NCI-H2227 treated with DMSO at 0.1 percent for 48 hours (cell line): ENCODE results near the gene GJB2.

Experiments
- DNase-seq: peaks from one replicate; lab custom pipeline; 2025; lab: John Stamatoyannopoulos, UW

Gene GJB2

DNA sequence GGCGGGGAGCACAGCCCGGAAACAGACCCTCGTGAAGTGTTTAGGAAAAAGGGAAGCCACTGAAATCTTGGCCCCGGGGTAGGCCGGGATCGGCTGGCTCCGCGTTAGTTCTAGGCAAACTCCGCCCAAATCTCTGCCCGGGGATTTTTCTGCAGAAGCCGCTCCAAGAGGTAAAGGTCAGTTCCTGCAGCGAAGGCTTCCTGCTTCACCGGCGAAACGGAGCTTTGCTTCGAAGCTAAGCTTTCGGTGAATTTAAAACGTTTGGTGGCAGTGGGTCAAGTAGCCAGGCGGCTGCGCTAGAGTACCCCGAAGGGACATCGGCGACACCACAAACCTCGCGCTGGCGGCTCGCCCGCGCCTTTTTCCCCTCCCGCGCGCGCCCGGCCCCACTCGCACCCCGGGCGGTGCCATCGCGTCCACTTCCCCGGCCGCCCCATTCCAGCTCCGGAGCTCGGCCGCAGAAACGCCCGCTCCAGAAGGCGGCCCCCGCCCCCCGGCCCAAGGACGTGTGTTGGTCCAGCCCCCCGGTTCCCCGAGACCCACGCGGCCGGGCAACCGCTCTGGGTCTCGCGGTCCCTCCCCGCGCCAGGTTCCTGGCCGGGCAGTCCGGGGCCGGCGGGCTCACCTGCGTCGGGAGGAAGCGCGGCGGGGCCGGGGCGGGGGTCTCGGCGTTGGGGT, 441 bp downstream of the GJB2 start:
- no peak for DNase-seq

DNA sequence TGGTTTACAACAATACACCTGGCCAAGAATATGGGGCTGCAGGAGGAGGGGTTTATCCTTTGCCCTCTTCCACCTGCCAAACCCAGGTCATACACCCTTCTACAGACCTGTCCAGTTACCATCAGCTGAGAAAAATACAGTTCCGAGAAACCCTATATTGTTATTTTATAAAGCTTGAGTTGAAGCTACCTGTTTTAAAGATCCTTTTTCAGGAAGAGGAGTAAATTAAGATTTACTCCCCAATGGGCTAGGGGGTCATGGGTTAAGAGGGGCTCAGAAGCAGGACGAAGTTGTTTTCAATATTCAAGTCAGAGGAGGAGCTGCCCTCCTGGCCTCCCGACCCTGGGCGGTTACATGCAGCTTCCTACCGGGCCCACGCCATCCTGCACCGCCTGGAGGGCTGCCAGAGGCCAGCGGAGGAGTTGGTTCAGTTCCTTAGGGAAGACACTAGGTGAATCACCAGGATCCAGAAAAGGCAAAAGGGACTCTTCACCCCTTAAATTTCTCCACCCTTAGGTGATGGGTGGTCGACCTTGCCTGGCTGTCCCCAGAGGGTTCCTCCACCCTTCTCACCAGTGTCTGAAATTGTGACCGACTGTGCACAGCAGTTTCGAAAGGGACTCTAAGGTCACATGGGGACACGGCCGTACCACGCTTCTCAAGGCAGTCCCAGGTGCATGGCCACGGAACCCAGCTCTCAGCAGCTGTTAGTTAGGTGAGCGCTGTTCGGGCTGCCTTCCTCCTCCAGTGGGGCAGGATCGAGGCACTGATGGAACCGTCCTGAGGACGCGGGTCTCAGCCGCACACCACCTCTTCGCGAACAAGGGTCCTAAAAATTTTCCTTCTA, 1.2 kb downstream of the GJB2 start:
- no peak for DNase-seq

DNA sequence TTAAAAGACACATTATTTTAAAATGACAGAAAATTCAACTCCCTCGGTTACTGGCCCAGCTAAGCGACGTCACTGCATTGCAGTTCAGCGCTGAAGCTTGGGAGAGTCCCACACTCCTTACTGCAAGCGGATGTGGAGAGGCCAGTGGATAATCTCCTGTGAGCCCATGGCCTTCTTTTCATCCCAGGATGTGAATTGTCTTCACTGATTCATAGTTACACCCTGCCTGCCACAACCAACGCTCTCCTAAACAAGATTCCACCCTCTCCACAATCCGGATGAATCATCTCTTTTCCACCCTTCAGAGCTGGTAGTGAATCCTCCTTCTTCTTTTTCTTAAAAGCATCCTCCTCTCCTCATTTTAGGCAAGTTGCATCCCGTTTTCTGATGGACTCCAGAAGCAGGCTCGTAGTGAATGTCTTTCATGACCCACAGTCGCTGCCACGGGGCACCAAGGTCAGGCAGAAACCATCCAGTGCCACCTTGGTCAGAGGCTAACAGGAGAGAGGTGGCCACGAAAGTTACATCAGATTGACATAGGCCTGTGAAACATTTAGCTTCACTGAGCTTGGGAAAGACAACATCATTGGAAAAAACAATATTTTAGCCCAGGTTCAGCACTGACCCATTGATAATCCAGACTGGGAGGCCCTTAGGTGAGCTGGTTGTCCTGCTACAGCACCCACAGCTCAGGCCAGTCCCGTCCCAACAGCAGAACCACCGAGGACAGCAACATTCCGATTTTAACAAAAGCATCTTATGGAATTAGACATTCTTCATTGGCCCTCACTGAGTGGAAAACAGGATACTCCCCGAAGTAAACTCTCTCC, 2.0 kb downstream of the GJB2 start:
- no peak for DNase-seq

DNA sequence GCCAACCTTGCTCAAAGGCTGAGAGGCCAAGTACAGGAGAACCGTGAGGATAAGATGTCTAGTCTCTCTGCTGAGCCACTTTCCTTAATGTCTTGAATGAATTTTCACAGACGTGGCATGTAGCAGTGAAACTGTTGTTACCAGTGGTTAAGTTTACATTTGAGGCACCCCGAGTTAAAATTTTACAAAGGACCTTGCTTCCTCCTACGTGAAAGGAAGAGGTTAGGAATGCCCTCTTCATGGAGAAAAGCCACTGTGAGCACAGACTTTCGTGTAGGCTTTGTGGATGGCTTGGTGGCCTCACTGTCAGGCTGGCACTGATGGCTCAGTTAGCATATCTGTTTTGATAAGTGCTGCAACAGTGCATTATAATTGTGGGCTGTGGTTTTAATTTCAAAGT, 2.7 kb downstream of the GJB2 start:
- no peak for DNase-seq

DNA sequence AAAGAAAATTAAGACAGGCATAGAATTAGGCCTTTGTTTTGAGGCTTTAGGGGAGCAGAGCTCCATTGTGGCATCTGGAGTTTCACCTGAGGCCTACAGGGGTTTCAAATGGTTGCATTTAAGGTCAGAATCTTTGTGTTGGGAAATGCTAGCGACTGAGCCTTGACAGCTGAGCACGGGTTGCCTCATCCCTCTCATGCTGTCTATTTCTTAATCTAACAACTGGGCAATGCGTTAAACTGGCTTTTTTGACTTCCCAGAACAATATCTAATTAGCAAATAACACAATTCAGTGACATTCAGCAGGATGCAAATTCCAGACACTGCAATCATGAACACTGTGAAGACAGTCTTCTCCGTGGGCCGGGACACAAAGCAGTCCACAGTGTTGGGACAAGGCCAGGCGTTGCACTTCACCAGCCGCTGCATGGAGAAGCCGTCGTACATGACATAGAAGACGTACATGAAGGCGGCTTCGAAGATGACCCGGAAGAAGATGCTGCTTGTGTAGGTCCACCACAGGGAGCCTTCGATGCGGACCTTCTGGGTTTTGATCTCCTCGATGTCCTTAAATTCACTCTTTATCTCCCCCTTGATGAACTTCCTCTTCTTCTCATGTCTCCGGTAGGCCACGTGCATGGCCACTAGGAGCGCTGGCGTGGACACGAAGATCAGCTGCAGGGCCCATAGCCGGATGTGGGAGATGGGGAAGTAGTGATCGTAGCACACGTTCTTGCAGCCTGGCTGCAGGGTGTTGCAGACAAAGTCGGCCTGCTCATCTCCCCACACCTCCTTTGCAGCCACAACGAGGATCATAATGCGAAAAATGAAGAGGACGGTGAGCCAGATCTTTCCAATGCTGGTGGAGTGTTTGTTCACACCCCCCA, 3.8 kb downstream of the GJB2 start:
- DNase-seq: no peak

DNA sequence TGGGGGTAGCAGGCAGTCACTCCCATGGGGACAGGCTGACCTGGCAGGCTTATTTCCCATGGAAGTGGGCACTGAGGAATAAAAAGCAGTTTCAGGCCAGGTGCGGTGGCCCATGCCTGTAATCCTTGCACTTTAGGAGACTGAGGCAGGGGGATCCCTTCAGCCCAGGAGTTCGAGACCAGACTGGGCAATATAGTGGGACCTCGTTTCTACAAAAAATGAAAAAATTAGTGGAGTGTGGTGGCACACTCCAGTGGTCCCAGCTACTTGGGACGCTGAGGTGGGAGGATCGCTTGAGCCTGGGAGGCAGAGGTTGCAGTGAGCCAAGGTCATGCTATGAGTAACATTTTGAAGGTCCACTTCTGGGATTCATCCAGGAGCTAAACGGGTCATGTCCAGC, 6.0 kb downstream of the GJB2 start:
- DNase-seq: no peak

DNA sequence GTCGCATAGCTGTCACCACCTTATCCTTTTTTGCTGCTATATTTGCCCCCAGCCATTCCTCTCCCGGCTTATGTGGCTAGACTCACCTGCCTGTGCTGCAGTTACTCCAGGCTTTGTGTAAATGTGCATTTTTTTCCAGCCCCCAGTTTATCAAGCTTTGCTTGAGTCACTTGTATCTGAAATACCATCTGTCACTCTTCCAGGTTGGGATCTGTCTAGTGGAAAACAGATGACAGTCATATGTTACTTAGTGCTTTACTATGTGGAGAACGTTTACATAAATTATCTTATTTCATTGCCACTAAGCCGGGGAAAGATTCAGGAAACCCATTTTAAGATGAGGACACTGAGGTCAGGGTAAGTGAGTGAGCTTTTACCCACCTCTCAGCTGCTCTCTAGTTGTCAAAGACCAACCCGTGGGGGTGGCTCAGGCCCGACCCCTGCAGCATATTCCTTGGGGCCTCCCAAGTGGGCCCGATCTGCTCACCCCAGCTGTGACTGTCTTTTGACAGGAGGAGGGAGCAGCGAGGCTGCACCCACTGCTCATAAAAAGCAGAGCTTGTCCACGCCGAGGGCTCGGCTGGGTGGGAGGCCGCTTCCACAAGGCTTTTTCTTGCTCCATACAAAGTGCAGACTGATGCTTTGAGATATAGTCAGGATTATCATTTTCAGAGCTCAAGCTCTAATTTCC, 7.2 kb downstream of the GJB2 start:
- DNase-seq: no peak

DNA sequence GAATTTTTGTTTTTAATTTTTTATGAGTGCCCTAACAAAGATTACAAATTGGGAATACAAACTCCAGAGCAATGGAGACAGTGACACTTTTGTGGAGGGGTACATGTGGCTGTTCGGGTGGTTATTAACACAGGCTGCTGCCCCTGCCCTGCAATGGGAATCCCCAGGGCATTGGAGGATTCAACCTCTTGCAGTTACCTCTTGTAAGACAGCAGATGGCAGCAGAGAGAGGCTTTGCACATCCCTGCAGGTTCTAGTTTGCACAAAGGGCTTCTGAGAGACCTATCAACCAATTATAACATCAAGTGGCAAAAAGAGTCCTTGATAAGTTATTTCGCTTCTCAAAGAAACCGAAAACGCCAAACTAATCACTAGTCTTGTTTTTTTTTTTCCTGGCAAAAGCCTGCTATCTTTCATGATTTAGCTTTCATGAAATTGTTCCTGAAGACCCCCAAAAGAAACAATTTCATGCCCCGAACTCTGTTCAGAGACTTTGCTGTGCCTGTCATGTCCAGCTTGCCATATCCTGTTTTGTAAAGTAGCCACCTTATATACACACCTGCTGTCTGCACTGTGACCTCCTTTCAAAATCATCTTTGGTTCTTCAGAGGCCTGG, 10.4 kb downstream of the GJB2 start:
- peak; percentile 53 for DNase-seq

DNA sequence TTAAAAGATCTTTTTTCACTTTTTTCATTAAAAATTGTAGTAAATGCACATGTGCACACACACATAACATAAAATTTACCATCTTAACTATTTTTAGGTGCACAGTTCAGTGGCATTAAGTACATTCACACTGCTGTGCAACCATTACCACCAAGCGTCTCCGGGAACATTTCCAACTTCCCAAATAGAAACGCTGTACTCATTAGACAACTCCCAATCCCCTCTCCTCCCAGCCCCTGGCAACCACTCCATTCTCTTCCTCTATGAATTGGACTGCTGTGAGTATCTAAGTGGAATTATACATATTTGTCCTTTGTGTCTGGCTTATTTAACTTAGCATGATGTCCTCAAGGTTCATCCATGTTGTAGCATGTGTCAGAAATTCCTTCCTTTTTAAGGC, 11.6 kb downstream of the GJB2 start:
- no peak for DNase-seq

DNA sequence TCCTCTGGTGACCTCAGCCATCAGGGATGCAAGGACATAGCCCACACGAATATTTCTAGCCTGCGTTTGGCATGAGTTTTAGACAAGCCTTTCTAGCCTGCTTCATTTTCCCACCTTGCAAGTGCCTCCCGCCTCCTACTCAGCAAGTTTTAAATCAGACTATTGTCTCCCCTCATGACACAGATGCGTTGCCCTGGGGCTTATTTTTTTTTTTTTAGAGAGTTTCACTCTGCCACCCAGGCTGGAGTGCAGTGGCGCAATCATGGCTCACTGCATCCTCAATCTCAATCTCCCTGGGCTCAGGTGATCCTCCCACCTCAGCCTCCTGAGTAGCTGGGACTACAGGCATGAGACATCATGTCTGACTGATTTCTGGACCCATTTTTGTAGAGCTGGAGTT, 14.6 kb downstream of the GJB2 start:
- no peak for DNase-seq

DNA sequence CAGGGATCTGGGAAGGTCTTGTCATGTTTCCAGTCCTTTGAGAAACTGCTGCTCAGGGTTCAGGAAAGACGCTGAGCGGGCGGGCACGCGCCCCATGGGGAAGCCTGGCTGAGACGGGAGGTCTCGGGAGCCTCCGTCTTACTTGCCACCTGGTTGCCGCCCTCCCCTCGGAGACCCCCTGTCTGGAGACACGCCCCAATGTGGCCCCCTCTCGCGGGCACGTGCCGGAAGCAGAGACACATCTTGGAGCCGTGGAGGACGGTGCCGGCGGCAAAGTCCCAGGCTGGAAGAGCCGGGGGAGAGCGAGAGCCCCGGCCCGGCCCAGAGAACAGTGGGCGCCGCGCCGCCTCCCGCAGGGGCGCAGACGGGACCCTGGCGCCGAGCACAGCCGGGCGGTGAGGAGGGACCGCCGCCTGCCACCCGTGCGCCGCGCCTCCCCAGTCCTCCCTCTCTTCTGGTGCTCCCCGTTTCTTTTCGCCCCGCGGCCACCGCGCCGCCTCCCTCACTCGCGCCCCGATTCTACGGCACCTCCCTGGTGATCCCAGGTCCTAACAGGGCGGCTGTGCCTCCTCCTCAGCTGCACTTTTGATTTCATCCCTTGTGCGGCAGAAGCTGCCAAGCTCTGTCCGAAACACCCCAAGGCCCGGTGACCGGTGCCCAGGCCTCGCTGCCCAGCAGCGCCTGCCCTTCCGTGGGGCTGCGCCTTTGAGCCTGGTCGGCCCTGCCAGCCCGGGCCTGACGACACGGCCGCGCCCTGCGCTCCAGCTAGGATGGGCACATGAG, 15.5 kb downstream of the GJB2 start:
- no peak for DNase-seq

DNA sequence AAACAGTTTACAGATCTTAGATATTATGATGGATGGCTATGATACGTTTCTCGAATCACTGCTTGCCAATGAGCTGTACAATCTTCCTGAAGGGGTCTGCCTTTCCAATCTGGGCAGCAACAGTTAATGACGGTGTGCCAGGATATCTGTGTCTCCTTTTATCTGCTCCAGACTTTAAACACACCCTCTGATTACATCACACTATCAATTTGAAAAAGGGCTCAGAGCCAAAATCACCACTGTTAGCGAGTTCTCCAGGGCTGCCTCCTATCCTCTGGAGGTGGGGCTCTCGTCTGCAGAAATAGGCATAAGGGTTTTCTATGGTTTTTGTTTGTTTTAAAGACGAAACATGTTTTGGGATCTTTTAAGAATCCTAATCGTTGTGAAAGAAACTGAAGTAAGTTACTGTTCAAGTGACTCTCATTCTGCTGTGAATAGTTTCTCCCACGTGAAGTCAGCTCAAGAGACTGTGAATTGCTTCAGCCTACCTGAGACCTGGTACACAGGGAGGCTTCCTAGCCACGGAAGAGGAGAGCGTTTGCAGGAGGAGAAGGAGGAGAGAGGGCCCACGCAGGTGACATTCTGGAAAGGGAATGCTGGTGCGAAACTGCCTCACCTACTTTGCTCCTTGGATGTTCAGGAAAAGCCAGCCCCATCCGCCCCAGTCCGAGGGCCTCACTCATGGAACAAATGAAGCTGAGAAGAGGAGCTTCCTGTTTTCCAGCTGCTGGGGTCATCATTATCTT, 16.7 kb downstream of the GJB2 start:
- DNase-seq: no peak

DNA sequence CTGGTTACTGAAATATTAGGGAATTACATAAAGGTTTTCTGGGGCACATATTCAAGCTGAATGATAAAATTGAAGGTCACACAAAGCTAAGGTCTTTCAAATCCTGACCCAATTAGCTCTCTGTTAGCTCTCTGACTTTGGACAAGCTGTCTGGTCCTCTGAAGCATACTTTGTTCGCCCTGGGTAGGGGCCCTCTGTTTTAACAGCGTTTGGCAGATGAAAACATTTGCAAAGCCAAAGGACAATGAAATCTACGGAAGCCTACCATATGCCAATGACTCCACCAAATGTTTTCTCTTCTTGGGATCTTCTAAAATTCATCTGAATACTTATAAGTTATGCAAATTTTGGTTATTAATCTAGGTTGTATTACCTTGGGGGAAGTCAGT, 17.3 kb downstream of the GJB2 start:
- DNase-seq: no peak

DNA sequence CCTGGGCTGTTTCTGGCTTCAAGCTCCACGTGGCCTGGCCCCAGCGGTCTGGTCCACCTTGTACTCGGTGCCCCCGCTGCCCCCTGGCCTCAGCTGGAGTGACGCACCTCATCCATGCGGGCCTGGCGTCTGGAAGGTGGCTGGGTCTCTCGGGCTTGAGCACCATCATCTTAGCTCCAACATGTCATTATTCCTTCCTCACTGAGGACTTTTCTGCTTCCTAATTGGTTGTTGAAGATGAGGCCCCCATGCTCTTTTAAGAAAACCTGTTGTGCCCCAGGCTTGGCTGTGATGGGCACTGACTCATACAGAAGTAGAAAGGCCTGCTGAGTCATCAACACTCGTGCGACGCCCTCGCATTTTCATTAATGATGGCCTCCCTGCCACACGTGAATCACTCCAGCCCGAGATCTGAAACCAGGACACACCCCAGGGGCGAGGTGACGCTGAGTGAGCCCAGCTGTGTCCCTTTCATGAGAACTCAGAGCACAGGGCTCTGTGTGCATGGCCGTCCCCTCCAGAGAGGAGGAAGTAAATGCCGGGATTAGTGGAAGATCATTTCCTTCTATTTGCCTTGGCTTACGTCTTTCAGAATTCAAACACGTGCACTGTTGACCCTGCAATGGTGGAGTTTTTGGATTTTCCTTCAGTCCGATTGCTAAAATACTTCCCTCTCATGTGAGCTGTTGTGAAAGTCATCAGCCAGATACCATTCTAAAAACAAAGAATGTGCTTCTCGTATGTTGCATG, 17.9 kb downstream of the GJB2 start:
- no peak for DNase-seq

DNA sequence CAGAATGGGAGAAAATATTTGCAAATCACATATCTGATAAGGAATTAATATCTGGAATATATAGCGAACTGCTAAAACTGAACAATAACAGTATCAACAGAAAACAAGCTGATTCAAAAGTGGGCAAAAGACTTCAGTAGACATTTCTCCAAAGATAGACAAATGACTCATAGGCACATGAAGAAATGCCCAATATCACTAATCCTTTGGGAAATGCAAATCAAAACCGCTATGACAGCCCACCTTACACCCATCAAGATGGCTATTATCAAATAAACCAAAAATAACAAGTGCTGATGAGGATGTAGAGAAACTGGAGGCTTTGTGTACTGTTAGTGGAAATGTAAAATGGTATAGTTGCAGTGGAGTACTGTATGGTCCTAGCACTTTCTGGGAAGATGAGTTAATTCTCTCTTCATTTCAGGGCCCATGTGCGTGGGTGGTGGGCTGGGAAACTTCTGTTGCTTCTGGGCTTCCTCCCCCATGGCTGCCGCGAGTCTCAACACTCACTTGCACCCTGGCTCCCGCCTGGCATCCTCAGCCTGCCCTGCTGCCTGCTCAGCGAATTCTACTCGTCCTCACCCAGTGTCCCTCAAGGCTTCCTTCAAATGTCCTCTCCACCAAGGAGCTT, 19.5 kb downstream of the GJB2 start:
- no peak for DNase-seq

DNA sequence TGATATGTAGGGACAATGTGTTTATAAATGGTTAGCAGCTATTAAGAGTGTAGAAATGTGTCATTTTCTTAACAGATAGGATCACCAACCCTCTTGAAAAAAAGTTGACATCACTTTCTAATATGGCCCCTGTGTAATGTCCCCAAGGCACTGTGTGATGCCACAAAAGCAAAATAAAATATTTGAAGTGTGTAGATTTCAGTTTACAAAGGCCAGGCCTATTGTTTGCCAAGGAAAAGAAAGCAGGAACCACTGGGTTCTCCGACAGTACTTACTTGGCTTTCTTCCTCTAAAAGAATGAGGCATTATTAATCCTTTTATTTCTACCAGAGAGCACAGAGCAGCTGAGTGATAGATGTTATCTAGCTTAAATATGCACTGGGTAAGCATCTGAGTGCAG, 21.4 kb downstream of the GJB2 start:
- DNase-seq: no peak

DNA sequence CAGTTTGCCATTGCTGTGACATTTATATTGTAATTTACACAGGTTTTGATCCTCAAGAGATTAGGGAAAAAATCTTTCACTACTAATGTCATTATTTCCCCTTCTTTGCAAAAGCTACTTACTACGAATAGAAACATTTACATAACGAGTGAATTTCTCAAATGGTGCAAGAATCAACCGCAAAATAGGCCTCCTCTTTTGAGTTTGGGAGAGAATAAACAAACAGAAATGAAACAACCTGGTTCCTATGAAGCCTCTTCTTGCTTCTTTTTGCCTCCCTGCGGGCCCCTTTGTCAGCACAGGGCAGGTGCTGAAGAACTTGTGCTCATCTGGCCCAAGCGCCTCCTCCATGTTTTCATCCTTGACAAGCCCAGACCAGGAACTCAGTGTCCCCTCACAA, 21.8 kb downstream of the GJB2 start:
- DNase-seq: no peak

DNA sequence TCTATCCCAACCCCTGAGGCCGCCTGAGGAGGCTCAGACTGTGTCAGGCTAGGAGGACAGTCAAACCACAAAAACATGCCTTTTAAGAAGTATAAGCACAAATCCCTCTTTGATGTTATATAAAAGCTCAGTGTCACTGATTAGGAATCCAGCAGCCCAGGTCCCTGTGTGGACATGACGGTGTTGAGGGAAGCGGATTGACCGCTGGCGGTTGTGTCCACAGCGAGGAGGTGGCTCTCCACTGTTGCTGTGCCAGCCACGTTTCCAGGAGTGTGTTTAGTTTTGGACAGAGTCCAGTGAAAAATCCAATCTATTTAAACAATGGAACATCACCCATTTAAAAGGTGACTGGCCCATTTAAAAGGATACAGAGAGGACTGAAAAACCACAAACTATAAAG, 24.3 kb downstream of the GJB2 start:
- DNase-seq: no peak
